Measurements from ENCODE around the gene PTPRE.

Gene PTPRE

GRCh38 chr10:127932521-127933270 lies 25.8 kb downstream of the PTPRE start:
- DNase-seq = no peak

GRCh38 chr10:127933271-127933670 lies 26.4 kb downstream of the PTPRE start:
- no peak for DNase-seq

GRCh38 chr10:127934383-127934782 lies 27.5 kb downstream of the PTPRE start:
- no peak for DNase-seq

- DNase-seq = no peak
Observed at GRCh38 chr10:127935071-127935561, 28.2 kb downstream of the PTPRE start.

- no peak for DNase-seq
Observed at GRCh38 chr10:127937069-127937468, 30.2 kb downstream of the PTPRE start.

GRCh38 chr10:127937915-127938463 lies 31.1 kb downstream of the PTPRE start:
- no peak for DNase-seq

GRCh38 chr10:127939786-127940330 lies 33.0 kb downstream of the PTPRE start:
- DNase-seq = no peak

GRCh38 chr10:127940866-127941640 lies 34.1 kb downstream of the PTPRE start:
- DNase-seq = peak in 2 of 3 donors; percentile 33 to 40

- no peak for DNase-seq
Observed at GRCh38 chr10:127942811-127943210, 35.9 kb downstream of the PTPRE start.

GRCh38 chr10:127943336-127943910 lies 36.5 kb downstream of the PTPRE start:
- no peak for DNase-seq

- no peak for DNase-seq
Observed at GRCh38 chr10:127944256-127944655, 37.4 kb downstream of the PTPRE start.

- DNase-seq = peak; percentile 70 to 77 (median 72)
Observed at GRCh38 chr10:127945341-127945758, 38.4 kb downstream of the PTPRE start.

- DNase-seq = no peak
Observed at GRCh38 chr10:127945948-127946711, 39.2 kb downstream of the PTPRE start.

- no peak for DNase-seq
Observed at GRCh38 chr10:127947211-127947610, 40.3 kb downstream of the PTPRE start.

GRCh38 chr10:127948791-127949190 lies 41.9 kb downstream of the PTPRE start:
- DNase-seq = no peak

- no peak for DNase-seq
Observed at GRCh38 chr10:127949831-127950230, 42.9 kb downstream of the PTPRE start.

- no peak for DNase-seq
Observed at GRCh38 chr10:127951861-127952574, 45.1 kb downstream of the PTPRE start.

- DNase-seq = no peak
Observed at GRCh38 chr10:127952575-127952869, 45.6 kb downstream of the PTPRE start.

- DNase-seq = no peak
Observed at GRCh38 chr10:127952918-127953317, 46.0 kb downstream of the PTPRE start.

GRCh38 chr10:127953876-127954275 lies 47.0 kb downstream of the PTPRE start:
- peak in 2 of 3 donors; percentile 36 to 47 for DNase-seq

GRCh38 chr10:127959428-127959827 lies 52.5 kb downstream of the PTPRE start:
- no peak for DNase-seq

GRCh38 chr10:127961071-127961470 lies 54.2 kb downstream of the PTPRE start:
- no peak for DNase-seq

Measured in suppressor macrophage treated with lipopolysaccharide for 1 hour (primary cell).